IMR-90 (cell line): ENCODE measurements around the gene HOXC13. TPM values are rescaled to one million over a fixed set of nuclear protein-coding genes. Genes with fewer than 3 reads are reported as not detected.

Experiments used
- ATAC-seq: fragments of 200-7000 bp; cut with Tn5 transposase; 2 replicates; pipeline ENCODE4 v1.9.1; 2020; ENCODE audit warnings: low read depth, mild to moderate bottlenecking, moderate library complexity
- BruUV-seq: library from RNA; stranded (reverse); fragments of 400-500 nt; replicated peaks from 2 replicates; lab custom pipeline; 2021; lab: Mats Ljungman, UMichigan
- CTCF ChIA-PET: fragments of 300-600 bp; formaldehyde crosslinking; extraction: SDS; loops from one replicate; lab custom pipeline; 2021; ENCODE audit warnings: antibody characterized with exemption; lab: Yijun Ruan, JAX
- POLR2A ChIA-PET: fragments of 300-600 bp; sonication (Branson Sonifier 250); formaldehyde crosslinking; loops from one replicate; lab custom pipeline; 2022; ENCODE audit warnings: antibody characterized with exemption; ENCODE audit not compliant: unreplicated experiment; lab: Charles Lee
- DNase-seq: peaks from one replicate; pipeline ENCODE4 v3.0.0; 2013
- H2AFZ ChIP-seq: replicated peaks from 2 replicates; pipeline ENCODE3; 2013; ENCODE audit warnings: low read length, mild to moderate bottlenecking; ENCODE audit not compliant: poor library complexity
- H2AK5ac ChIP-seq: 2 replicates; pipeline ENCODE4 v1.6.1; 2013; ENCODE audit warnings: low read depth, low read length, inconsistent platforms
- H2AK9ac ChIP-seq: replicated peaks from 2 replicates; pipeline ENCODE3; 2013; ENCODE audit warnings: mild to moderate bottlenecking, low read depth, low read length, moderate library complexity; ENCODE audit not compliant: poor library complexity
- H2BK120ac ChIP-seq: 2 replicates; pipeline ENCODE4 v1.6.1; 2013; ENCODE audit warnings: low read depth, low read length, inconsistent platforms
- H2BK15ac ChIP-seq: 3 replicates; pipeline ENCODE4 v1.6.1; 2013; ENCODE audit warnings: low read depth, low read length, inconsistent platforms
- H2BK20ac ChIP-seq: 2 replicates; pipeline ENCODE4 v1.6.1; 2013; ENCODE audit warnings: low read depth, mild to moderate bottlenecking, inconsistent platforms, low read length, moderate library complexity
- H2BK5ac ChIP-seq: 2 replicates; pipeline ENCODE4 v1.6.1; 2013; ENCODE audit warnings: mild to moderate bottlenecking, low read depth, low read length, inconsistent platforms; ENCODE audit not compliant: poor library complexity, severe bottlenecking
- H3K14ac ChIP-seq: replicated peaks from 2 replicates; pipeline ENCODE4 v1.6.1; 2013; ENCODE audit warnings: low read depth, low read length, inconsistent platforms
- H3K18ac ChIP-seq: 2 replicates; pipeline ENCODE4 v1.6.1; 2013; ENCODE audit warnings: low read depth, low read length, control low read depth
- H3K23ac ChIP-seq: 2 replicates; pipeline ENCODE4 v1.6.1; 2013; ENCODE audit warnings: low read depth, low read length, inconsistent platforms
- H3K27ac ChIP-seq: 2 replicates; pipeline ENCODE4 v1.5.1; 2013; ENCODE audit warnings: mild to moderate bottlenecking, control low read depth, low read length; ENCODE audit not compliant: insufficient read depth
- H3K27me3 ChIP-seq: 2 replicates; pipeline ENCODE4 v1.6.1; 2013; ENCODE audit warnings: low read length; ENCODE audit not compliant: control insufficient read depth, insufficient read depth
- H3K36me3 ChIP-seq: 2 replicates; pipeline ENCODE4 v1.6.1; 2013; ENCODE audit warnings: low read length, mixed read lengths; ENCODE audit not compliant: control insufficient read depth, insufficient read depth
- H3K4ac ChIP-seq: 2 replicates; pipeline ENCODE4 v1.6.1; 2013; ENCODE audit warnings: low read depth, low read length, inconsistent platforms
- H3K4me1 ChIP-seq: 2 replicates; pipeline ENCODE4 v1.6.1; 2013; ENCODE audit warnings: low read length, mixed read lengths; ENCODE audit not compliant: control insufficient read depth, insufficient read depth
- H3K4me2 ChIP-seq: 2 replicates; pipeline ENCODE4 v1.6.1; 2013; ENCODE audit warnings: low read depth, mild to moderate bottlenecking, control low read depth, low read length, moderate library complexity
- H3K4me3 ChIP-seq: 2 replicates; pipeline ENCODE4 v1.5.1; 2013; ENCODE audit warnings: low read depth, mild to moderate bottlenecking, control low read depth, low read length, moderate library complexity; ENCODE audit not compliant: insufficient read depth
- H3K56ac ChIP-seq: 2 replicates; pipeline ENCODE4 v1.6.1; 2013; ENCODE audit warnings: low read length, inconsistent platforms; ENCODE audit not compliant: insufficient read depth; ENCODE audit errors: extremely low read depth
- H3K79me1 ChIP-seq, 2 experiments: 2 replicates each; pipeline ENCODE4 v1.6.1; 2013; ENCODE audit warnings: low read length in 2 of 2, inconsistent platforms in 1 of 2, low read depth in 1 of 2
- H3K9ac ChIP-seq: 2 replicates; pipeline ENCODE4 v1.6.1; 2013; ENCODE audit warnings: low read depth, low read length, control low read depth
- H3K9me1 ChIP-seq: 2 replicates; pipeline ENCODE4 v1.6.1; 2013; ENCODE audit warnings: low read length, inconsistent platforms; ENCODE audit not compliant: insufficient read depth
- H3K9me3 ChIP-seq: 2 replicates; pipeline ENCODE4 v1.6.1; 2013; ENCODE audit warnings: low read length; ENCODE audit not compliant: control insufficient read depth, insufficient read depth
- H4K20me1 ChIP-seq: 2 replicates; pipeline ENCODE4 v1.6.1; 2013; ENCODE audit warnings: low read length, inconsistent platforms; ENCODE audit not compliant: insufficient read depth
- H4K5ac ChIP-seq: 2 replicates; pipeline ENCODE4 v1.6.1; 2013; ENCODE audit warnings: mild to moderate bottlenecking, low read depth, low read length, control low read depth
- H4K8ac ChIP-seq, 2 experiments: 2 replicates each; pipeline ENCODE4 v1.6.1; 2013; ENCODE audit warnings: low read depth in 2 of 2, low read length in 2 of 2, control low read depth in 1 of 2, inconsistent platforms in 1 of 2
- H4K91ac ChIP-seq: 2 replicates; pipeline ENCODE4 v1.6.1; 2013; ENCODE audit warnings: low read depth, low read length, inconsistent platforms; ENCODE audit not compliant: insufficient read depth
- BHLHE40 ChIP-seq: fragments of 150-350 bp; IDR thresholded peaks from 2 replicates; pipeline ENCODE4 v1.6.1; 2016; ENCODE audit warnings: mild to moderate bottlenecking, low read depth, low read length
- CEBPB ChIP-seq: IDR thresholded peaks from 2 replicates; pipeline ENCODE4 v1.6.1; 2012; ENCODE audit warnings: low read depth, low read length, improper control_type of control experiment
- CHD1 ChIP-seq: IDR thresholded peaks from 2 replicates; pipeline ENCODE4 v1.6.1; 2012; ENCODE audit warnings: low read depth, low read length, improper control_type of control experiment
- CTCF ChIP-seq: conservative IDR thresholded peaks from 2 replicates; pipeline ENCODE4 v1.5.1; 2012; ENCODE audit warnings: mild to moderate bottlenecking, low read depth, low read length, improper control_type of control experiment
- FOS ChIP-seq: fragments of 150-350 bp; IDR thresholded peaks from 2 replicates; pipeline ENCODE4 v1.6.1; 2016; ENCODE audit warnings: low read depth, low read length
- MAFK ChIP-seq: IDR thresholded peaks from 2 replicates; pipeline ENCODE4 v1.6.1; 2012; ENCODE audit warnings: low read depth, low read length, improper control_type of control experiment
- MAZ ChIP-seq: IDR thresholded peaks from 2 replicates; pipeline ENCODE4 v1.6.1; 2012; ENCODE audit warnings: low read depth, mild to moderate bottlenecking, low read length, improper control_type of control experiment, moderate library complexity, borderline replicate concordance
- MXI1 ChIP-seq: IDR thresholded peaks from 2 replicates; pipeline ENCODE4 v1.6.1; 2012; ENCODE audit warnings: low read depth, mild to moderate bottlenecking, low read length, moderate library complexity, borderline replicate concordance
- NFE2L2 ChIP-seq: fragments of 150-350 bp; IDR thresholded peaks from 2 replicates; pipeline ENCODE4 v1.6.1; 2016; ENCODE audit warnings: low read depth, mild to moderate bottlenecking, low read length
- POLR2A ChIP-seq: IDR thresholded peaks from 2 replicates; pipeline ENCODE4 v1.6.1; 2012; ENCODE audit warnings: mild to moderate bottlenecking, low read depth, low read length
- RAD21 ChIP-seq: IDR thresholded peaks from 2 replicates; pipeline ENCODE4 v1.6.1; 2012; ENCODE audit warnings: low read length, improper control_type of control experiment
- RCOR1 ChIP-seq: IDR thresholded peaks from 2 replicates; pipeline ENCODE4 v1.6.1; 2012; ENCODE audit warnings: mild to moderate bottlenecking, low read length, improper control_type of control experiment; ENCODE audit not compliant: insufficient replicate concordance
- RFX5 ChIP-seq: IDR thresholded peaks from 2 replicates; pipeline ENCODE4 v1.8.0; 2012; ENCODE audit warnings: low read depth, mild to moderate bottlenecking, low read length, moderate library complexity
- SMC3 ChIP-seq: fragments of 150-350 bp; IDR thresholded peaks from 2 replicates; pipeline ENCODE4 v1.6.1; 2016; ENCODE audit warnings: low read depth, mild to moderate bottlenecking, antibody characterized with exemption, low read length, moderate library complexity
- WGBS, 2 experiments: methylation state at CpG; one replicate each; pipeline versions ENCODE4 v1.1.5 to v1.1.7; 2013; ENCODE audit warnings: missing lambda C conversion rate in 2 of 2; ENCODE audit not compliant: insufficient read length in 1 of 2; ENCODE audit errors: extremely low coverage in 2 of 2; 5-methylcytosine and 5-hydroxymethylcytosine counted together
- dilution Hi-C: fragments of 300-500 bp; cut with HindIII; formaldehyde crosslinking; loops from one replicate; pipeline ENCODE4 v1.14.3; 2018; ENCODE audit warnings: low sequenced_read_pairs; ENCODE audit not compliant: unreplicated experiment
- in situ Hi-C: fragments of 300-500 bp; cut with MboI; formaldehyde crosslinking; loops from 3 replicates; pipeline ENCODE4 v1.14.3; 2019; ENCODE audit warnings: low sequenced_read_pairs, inconsistent platforms, mixed read lengths
- intact Hi-C: fragments of 100-400 bp; cut with micrococcal nuclease; formaldehyde crosslinking; loops from 2 replicates; pipeline ENCODE4 v1.10.0; 2022
- polyA plus RNA-seq, 3 experiments: library from polyadenylated mRNA; depleted of rRNA; stranded (reverse); fragments of >200 nt; gene quantifications; 2 replicates each; pipeline ENCODE4 v1.2.3, GENCODE V29; 2012; ENCODE audit warnings: low replicate concordance in 1 of 3
- total RNA-seq: library from RNA; depleted of rRNA; stranded (reverse); fragments of >200 nt; gene quantifications from 2 replicates; pipeline ENCODE4 v1.2.3, GENCODE V29; 2012
- TF ChIP-seq, protein P1 (sequence below): fragments of 150-350 bp; IDR thresholded peaks from 2 replicates; pipeline ENCODE4 v1.6.1; 2016; ENCODE audit warnings: low read depth, mild to moderate bottlenecking, low read length, moderate library complexity, borderline replicate concordance
- TF ChIP-seq, protein P2 (sequence below): fragments of 150-350 bp; IDR thresholded peaks from 2 replicates; pipeline ENCODE4 v1.6.1; 2017; ENCODE audit warnings: mild to moderate bottlenecking, antibody characterized with exemption, low read length, low read depth

The HOXC13 gene
- total and polyA plus RNA-seq, 2 of the 4 experiments (the other 2 are of a cell fraction) = not detected

GRCh38 chr12:53932915-53933314 is 5.7 kb upstream of the HOXC13 start:
- Histone ChIP-seq H3K4me1 (no peaks in the 10 kb centered on the region), H4K8ac (no peak overlapping the region), H2AFZ (no peak overlapping the region), H3K4ac (no peak overlapping the region), H3K27ac (no peak overlapping the region), H2AK9ac (no peak overlapping the region), H2BK5ac (no peak overlapping the region), H3K9me1 (no peaks in the 10 kb centered on the region), H2AK5ac (no peak overlapping the region), H3K9ac (no peak overlapping the region), H3K23ac (no peak overlapping the region), H3K14ac (no peak overlapping the region), H3K79me1 (no peaks in the 10 kb centered on the region), H3K4me3 (no peak overlapping the region), H2BK120ac (no peak overlapping the region), H2BK20ac (no peak overlapping the region), H2BK15ac (no peak overlapping the region), H3K18ac (no peak overlapping the region), H3K56ac (no peak overlapping the region), H3K4me2 (no peak overlapping the region), H3K36me3 (no peaks in the 10 kb centered on the region), H4K20me1 (no peaks in the 10 kb centered on the region), H3K9me3 (peaks cover 7% of the 10 kb centered on the region), H4K91ac (no peak overlapping the region), H3K27me3 (peaks cover 88% of the 10 kb centered on the region), H4K5ac (no peak overlapping the region)
- no TSS peak for BruUV-seq
- no peak for ATAC-seq
- TF ChIP-seq FOS (no peak), RCOR1 (no peak), CHD1 (no peak), RAD21 (no peak), CEBPB (no peak), RFX5 (no peak), POLR2A (no peak), NFE2L2 (no peak), MXI1 (no peak), MAFK (no peak), SMC3 (no peak), CTCF (no peak), BHLHE40 (no peak), MAZ (no peak)
- TF ChIP-seq, protein P1, sequence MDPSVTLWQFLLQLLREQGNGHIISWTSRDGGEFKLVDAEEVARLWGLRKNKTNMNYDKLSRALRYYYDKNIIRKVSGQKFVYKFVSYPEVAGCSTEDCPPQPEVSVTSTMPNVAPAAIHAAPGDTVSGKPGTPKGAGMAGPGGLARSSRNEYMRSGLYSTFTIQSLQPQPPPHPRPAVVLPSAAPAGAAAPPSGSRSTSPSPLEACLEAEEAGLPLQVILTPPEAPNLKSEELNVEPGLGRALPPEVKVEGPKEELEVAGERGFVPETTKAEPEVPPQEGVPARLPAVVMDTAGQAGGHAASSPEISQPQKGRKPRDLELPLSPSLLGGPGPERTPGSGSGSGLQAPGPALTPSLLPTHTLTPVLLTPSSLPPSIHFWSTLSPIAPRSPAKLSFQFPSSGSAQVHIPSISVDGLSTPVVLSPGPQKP = no peak
- TF ChIP-seq, protein P2, sequence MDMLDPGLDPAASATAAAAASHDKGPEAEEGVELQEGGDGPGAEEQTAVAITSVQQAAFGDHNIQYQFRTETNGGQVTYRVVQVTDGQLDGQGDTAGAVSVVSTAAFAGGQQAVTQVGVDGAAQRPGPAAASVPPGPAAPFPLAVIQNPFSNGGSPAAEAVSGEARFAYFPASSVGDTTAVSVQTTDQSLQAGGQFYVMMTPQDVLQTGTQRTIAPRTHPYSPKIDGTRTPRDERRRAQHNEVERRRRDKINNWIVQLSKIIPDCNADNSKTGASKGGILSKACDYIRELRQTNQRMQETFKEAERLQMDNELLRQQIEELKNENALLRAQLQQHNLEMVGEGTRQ = no peak
- in situ Hi-C loops = no loop called here
- WGBS, 2 experiments = no CpG with 5 or more reads among the region's 4 CpGs
- dilution Hi-C loops = no loop called here
- ChIA-PET CTCF (no interaction called here), POLR2A (no interaction called here)
- no peak for DNase-seq
- intact Hi-C loops = no loop called here
